Stimulated activated CD4-positive, alpha-beta T cell treated with anti-CD3 and anti-CD28 coated beads, Interleukin-12 subunit alpha, Interleukin-12 subunit beta, amount 100 ng/mL, for 4 hours (primary cell): ENCODE results near the gene SGMS2.
A peak's percentile ranks its signal among the peaks of the same experiment; 100 is the strongest.

Source experiments
- DNase-seq: peaks from one replicate; pipeline ENCODE4 v3.0.0-alpha.2; 2020

Gene SGMS2

GRCh38 chr4:107824350-107825071, at the start of gene SGMS2:
TSS of gene SGMS2 (plus strand) at chr4:107824932. CDS start at chr4:107895554, 70,622 bp downstream.
- DNase-seq = peak; percentile 63

GRCh38 chr4:107777890-107778289, 46.8 kb upstream of the SGMS2 start:
- no peak for DNase-seq

GRCh38 chr4:107778784-107779530, 45.8 kb upstream of the SGMS2 start:
- no peak for DNase-seq

GRCh38 chr4:107780665-107781064, 44.1 kb upstream of the SGMS2 start:
- no peak for DNase-seq

GRCh38 chr4:107791902-107792301, 32.8 kb upstream of the SGMS2 start:
- DNase-seq = no peak

- DNase-seq = no peak
These were observed 32.0 kb upstream of the SGMS2 start for GRCh38 chr4:107792711-107793110.

- DNase-seq = no peak
These were observed 30.7 kb upstream of the SGMS2 start for GRCh38 chr4:107793996-107794395.

GRCh38 chr4:107799669-107800450, 24.9 kb upstream of the SGMS2 start:
- DNase-seq = no peak

GRCh38 chr4:107800706-107801105, 24.0 kb upstream of the SGMS2 start:
- DNase-seq = no peak

GRCh38 chr4:107801766-107802211, 22.9 kb upstream of the SGMS2 start:
- DNase-seq = no peak

- DNase-seq = no peak
These were observed 19.8 kb upstream of the SGMS2 start for GRCh38 chr4:107804956-107805355.

- DNase-seq = no peak
These were observed 18.5 kb upstream of the SGMS2 start for GRCh38 chr4:107806196-107806595.

- no peak for DNase-seq
These were observed 16.2 kb upstream of the SGMS2 start for GRCh38 chr4:107808572-107808971.

GRCh38 chr4:107809210-107809609, 15.5 kb upstream of the SGMS2 start:
- no peak for DNase-seq

- DNase-seq = no peak
These were observed 10.0 kb upstream of the SGMS2 start for GRCh38 chr4:107814758-107815157.

- no peak for DNase-seq
These were observed 9.6 kb upstream of the SGMS2 start for GRCh38 chr4:107815158-107815557.

GRCh38 chr4:107818301-107818910, 6.3 kb upstream of the SGMS2 start:
- no peak for DNase-seq

GRCh38 chr4:107823870-107824349, 822 bp upstream of the SGMS2 start:
- no peak for DNase-seq

GRCh38 chr4:107825072-107825824, 516 bp downstream of the SGMS2 start:
- peak; percentile 3 for DNase-seq

GRCh38 chr4:107826421-107826980, 1.8 kb downstream of the SGMS2 start:
- DNase-seq = no peak

- DNase-seq = no peak
These were observed 3.8 kb downstream of the SGMS2 start for GRCh38 chr4:107828315-107829090.
